Fibroblast of the aortic adventitia (primary cell): ENCODE measurements around the gene CDH13. TPM values are rescaled to one million over a fixed set of nuclear protein-coding genes. Genes with fewer than 3 reads are reported as not detected.

Source experiments
- DNase-seq: peaks from one replicate; pipeline ENCODE4 v3.0.0-alpha.2; 2010; ENCODE audit warnings: low read depth
- H3K4me3 ChIP-seq: 2 replicates; pipeline ENCODE4 v1.5.1; 2011; ENCODE audit warnings: low read depth, mild to moderate bottlenecking, control low read depth, low read length, moderate library complexity
- total RNA-seq: library from RNA; depleted of rRNA; stranded (reverse); fragments of >200 nt; gene quantifications from 2 replicates; pipeline ENCODE4 v1.2.3, GENCODE V29; 2012; ENCODE audit warnings: low replicate concordance
- TF ChIP-seq, protein P1 (sequence below): IDR thresholded peaks from 2 replicates; pipeline ENCODE4 v1.5.1; 2011; ENCODE audit warnings: mild to moderate bottlenecking, low read length, control low read depth, inconsistent platforms; ENCODE audit not compliant: insufficient read depth

The CDH13 gene
- total RNA-seq, 1 donor, result 55.7 TPM

DNA sequence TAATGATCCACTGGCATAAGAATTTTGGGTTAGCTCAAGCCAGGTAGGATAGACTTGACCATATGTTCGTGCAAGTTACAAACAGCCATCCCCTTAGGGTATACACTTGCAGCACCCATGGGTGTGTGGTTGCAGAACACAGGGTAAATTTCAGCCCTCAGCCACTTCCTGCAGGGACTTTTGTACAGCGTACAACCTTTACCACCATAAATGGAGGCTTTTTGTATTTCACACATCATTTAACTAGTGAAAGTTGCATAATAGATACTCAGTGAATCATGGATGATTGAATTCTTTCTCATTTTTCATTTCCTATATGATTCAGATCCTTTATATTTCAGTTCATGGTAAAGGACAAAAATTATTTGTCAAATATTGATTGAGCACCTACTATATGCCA is 473.9 kb downstream of the CDH13 start:
- no peak overlapping the region for H3K4me3 ChIP-seq
- no peak for DNase-seq
- TF ChIP-seq, protein P1, sequence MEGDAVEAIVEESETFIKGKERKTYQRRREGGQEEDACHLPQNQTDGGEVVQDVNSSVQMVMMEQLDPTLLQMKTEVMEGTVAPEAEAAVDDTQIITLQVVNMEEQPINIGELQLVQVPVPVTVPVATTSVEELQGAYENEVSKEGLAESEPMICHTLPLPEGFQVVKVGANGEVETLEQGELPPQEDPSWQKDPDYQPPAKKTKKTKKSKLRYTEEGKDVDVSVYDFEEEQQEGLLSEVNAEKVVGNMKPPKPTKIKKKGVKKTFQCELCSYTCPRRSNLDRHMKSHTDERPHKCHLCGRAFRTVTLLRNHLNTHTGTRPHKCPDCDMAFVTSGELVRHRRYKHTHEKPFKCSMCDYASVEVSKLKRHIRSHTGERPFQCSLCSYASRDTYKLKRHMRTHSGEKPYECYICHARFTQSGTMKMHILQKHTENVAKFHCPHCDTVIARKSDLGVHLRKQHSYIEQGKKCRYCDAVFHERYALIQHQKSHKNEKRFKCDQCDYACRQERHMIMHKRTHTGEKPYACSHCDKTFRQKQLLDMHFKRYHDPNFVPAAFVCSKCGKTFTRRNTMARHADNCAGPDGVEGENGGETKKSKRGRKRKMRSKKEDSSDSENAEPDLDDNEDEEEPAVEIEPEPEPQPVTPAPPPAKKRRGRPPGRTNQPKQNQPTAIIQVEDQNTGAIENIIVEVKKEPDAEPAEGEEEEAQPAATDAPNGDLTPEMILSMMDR, result no peak

- TF ChIP-seq, protein P1, result no peak
- H3K4me3 ChIP-seq, result no peak overlapping the region
- DNase-seq, result no peak
These were observed 475.6 kb downstream of the CDH13 start for GRCh38 chr16:83102336-83102735.

DNA sequence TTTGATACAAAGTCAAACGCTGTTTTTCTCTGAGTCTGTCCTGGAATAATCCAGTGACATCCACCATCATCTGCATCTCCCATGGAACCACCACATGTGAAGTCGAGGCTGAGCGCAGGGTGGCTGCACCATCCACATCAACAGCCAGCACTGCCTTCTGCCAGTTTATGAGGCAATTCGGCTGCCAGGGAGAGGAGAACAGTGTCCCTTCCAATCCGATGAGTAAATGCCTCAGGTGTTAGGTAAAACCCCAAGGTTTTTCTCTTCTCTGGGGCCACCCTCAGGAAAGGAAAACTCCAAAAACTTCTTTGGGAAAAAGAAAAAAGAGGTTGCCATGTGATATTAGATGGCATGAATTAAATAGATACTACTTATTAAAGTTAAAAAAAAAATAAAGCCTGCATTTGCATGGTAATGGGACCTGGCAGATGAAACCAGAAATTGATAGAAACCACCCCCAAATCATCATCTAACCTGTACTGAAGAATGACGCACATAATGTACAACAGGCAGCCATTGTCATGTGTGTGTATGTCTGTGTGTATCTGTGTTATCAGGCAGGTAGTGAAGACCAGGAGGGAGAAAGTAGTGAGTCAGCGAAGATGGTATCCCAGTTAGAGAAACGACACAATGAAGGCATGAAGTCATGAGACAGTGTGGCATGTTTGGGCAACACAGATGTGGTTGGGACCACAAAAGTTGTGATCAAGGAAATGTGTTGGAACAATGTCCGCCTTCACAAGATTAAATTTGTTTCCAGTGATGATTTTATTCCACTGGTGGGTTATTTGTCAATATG is 478.7 kb downstream of the CDH13 start:
- H3K4me3 ChIP-seq, result no peak overlapping the region
- TF ChIP-seq, protein P1, result no peak
- no peak for DNase-seq

- DNase-seq, result peak; percentile 33
- H3K4me3 ChIP-seq, result no peak overlapping the region
- TF ChIP-seq, protein P1, result no peak
These were observed 482.8 kb downstream of the CDH13 start for GRCh38 chr16:83109490-83110125.

DNA sequence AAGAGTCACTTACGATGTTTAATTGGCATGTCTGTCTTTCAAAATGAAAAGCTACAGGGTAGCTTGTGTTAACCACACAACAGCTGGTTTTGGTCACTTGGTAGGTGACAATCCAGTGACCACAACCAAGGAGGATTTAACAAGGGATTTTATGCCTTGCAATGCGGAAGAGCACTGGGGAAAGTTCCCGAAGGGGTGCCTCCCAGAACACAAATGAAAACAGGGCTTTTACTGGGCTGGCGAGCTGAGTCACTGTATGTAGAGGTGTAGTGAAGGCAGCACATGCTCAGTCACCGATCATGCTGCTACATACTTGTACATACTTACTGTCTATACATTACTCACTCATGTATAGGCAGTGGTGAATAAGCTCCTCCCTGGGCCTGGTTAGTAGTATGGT is 483.5 kb downstream of the CDH13 start:
- TF ChIP-seq, protein P1, result no peak
- H3K4me3 ChIP-seq, result no peak overlapping the region
- DNase-seq, result no peak

- DNase-seq, result peak; percentile 18
- TF ChIP-seq, protein P1, result peak; percentile 49
These were observed 486.5 kb downstream of the CDH13 start for GRCh38 chr16:83113317-83113716.

More at GRCh38 chr16:83113317-83113716, 486.5 kb downstream of the CDH13 start:
- H3K4me3 ChIP-seq, result no peak overlapping the region
